IMR-90 (cell line): ENCODE data around the gene ANKMY1.

Source experiments
- CTCF ChIP-seq: conservative IDR thresholded peaks from 2 replicates; pipeline ENCODE4 v1.5.1; 2012; ENCODE audit warnings: mild to moderate bottlenecking, low read depth, low read length, improper control_type of control experiment
- POLR2A ChIP-seq: IDR thresholded peaks from 2 replicates; pipeline ENCODE4 v1.6.1; 2012; ENCODE audit warnings: mild to moderate bottlenecking, low read depth, low read length
- RFX5 ChIP-seq: IDR thresholded peaks from 2 replicates; pipeline ENCODE4 v1.8.0; 2012; ENCODE audit warnings: low read depth, mild to moderate bottlenecking, low read length, moderate library complexity

GRCh38 chr2:240555541-240556250 is 2.1 kb downstream of the ANKMY1 start:
- no peak for TF ChIP-seq CTCF
- no peak for TF ChIP-seq POLR2A
- no peak for TF ChIP-seq RFX5
